HEK293 (cell line): ENCODE data around the gene DLG2.

Experiments
- CTCF ChIA-PET: fragments of 350-600 bp; formaldehyde crosslinking; extraction: SDS; loops from one replicate; lab custom pipeline; 2021; ENCODE audit warnings: antibody characterized with exemption; lab: Yijun Ruan, JAX
- POLR2A ChIA-PET: fragments of 300-600 bp; formaldehyde crosslinking; extraction: SDS; loops from one replicate; lab custom pipeline; 2020; ENCODE audit warnings: antibody characterized with exemption, inconsistent platforms; lab: Yijun Ruan, JAX
- H3K27ac ChIP-seq: fragments of 200-500 bp; sonication (Bioruptor generic); 2 replicates; pipeline ENCODE4 v1.5.1; 2014; ENCODE audit warnings: low read depth, low read length, control low read depth, inconsistent platforms; ENCODE audit errors: extremely low read depth
- H3K36me3 ChIP-seq, 2 experiments: fragments of 200-500 bp in 1 of 2; sonication (Bioruptor generic) in 1 of 2; 1 replicate in 1 of 2; 2 replicates in 1 of 2; pipeline ENCODE4 v1.5.1; 2014 to 2017; ENCODE audit warnings: inconsistent platforms in 2 of 2, low read length in 2 of 2; ENCODE audit not compliant: control insufficient read depth in 2 of 2, insufficient read depth in 1 of 2
- H3K4me1 ChIP-seq: fragments of 200-500 bp; sonication (Bioruptor generic); 2 replicates; pipeline ENCODE4 v1.5.1; 2014; ENCODE audit warnings: mild to moderate bottlenecking, low read length, inconsistent platforms; ENCODE audit not compliant: control insufficient read depth, insufficient read depth
- H3K4me3 ChIP-seq: 2 replicates; pipeline ENCODE4 v1.5.1; 2011; ENCODE audit warnings: low read depth, mild to moderate bottlenecking, control low read depth, low read length, moderate library complexity
- H3K9me3 ChIP-seq: fragments of 200-500 bp; sonication (Bioruptor generic); 2 replicates; pipeline ENCODE4 v1.5.1; 2014; ENCODE audit warnings: low read depth, low read length, inconsistent platforms; ENCODE audit not compliant: control insufficient read depth, insufficient read depth
- RBAK ChIP-seq: fragments of 450-650 bp; formaldehyde crosslinking; IDR thresholded peaks from 2 replicates; pipeline ENCODE4 v1.5.1; 2016; ENCODE audit warnings: missing biosample characterization, missing genetic modification characterization
- SETDB1 ChIP-seq: IDR thresholded peaks from one replicate; pipeline ENCODE4 v1.6.1; 2017; ENCODE audit warnings: mild to moderate bottlenecking, low read length, moderate library complexity, mixed read lengths; ENCODE audit not compliant: insufficient read length
- SP2 ChIP-seq: fragments of 450-650 bp; formaldehyde crosslinking; IDR thresholded peaks from 2 replicates; pipeline ENCODE4 v1.5.1; 2016; ENCODE audit warnings: missing biosample characterization, missing genetic modification characterization
- SP7 ChIP-seq: fragments of 450-650 bp; formaldehyde crosslinking; IDR thresholded peaks from 2 replicates; pipeline ENCODE4 v1.5.1; 2016; ENCODE audit warnings: missing biosample characterization, missing genetic modification characterization
- YY1 ChIP-seq: fragments of 450-650 bp; formaldehyde crosslinking; IDR thresholded peaks from 2 replicates; pipeline ENCODE4 v1.5.1; 2018; ENCODE audit warnings: missing biosample characterization, missing genetic modification characterization
- ZBTB11 ChIP-seq: fragments of 450-650 bp; formaldehyde crosslinking; conservative IDR thresholded peaks from 2 replicates; pipeline ENCODE4 v1.5.1; 2016; ENCODE audit warnings: low read depth, missing biosample characterization, missing genetic modification characterization
- ZNF112 ChIP-seq: fragments of 450-650 bp; formaldehyde crosslinking; IDR thresholded peaks from 2 replicates; pipeline ENCODE4 v1.5.0; 2017; ENCODE audit warnings: missing biosample characterization, missing genetic modification characterization
- ZNF184 ChIP-seq: fragments of 450-650 bp; IDR thresholded peaks from 2 replicates; pipeline ENCODE4 v1.5.1; 2018; ENCODE audit warnings: missing biosample characterization, mild to moderate bottlenecking, missing genetic modification characterization
- ZNF248 ChIP-seq: fragments of 450-650 bp; formaldehyde crosslinking; IDR thresholded peaks from 2 replicates; pipeline ENCODE4 v1.5.1; 2017; ENCODE audit warnings: missing biosample characterization, missing genetic modification characterization
- ZNF311 ChIP-seq: fragments of 450-650 bp; formaldehyde crosslinking; IDR thresholded peaks from 2 replicates; pipeline ENCODE4 v1.5.1; 2017; ENCODE audit warnings: missing biosample characterization, missing genetic modification characterization, borderline replicate concordance
- ZNF324 ChIP-seq: fragments of 450-650 bp; formaldehyde crosslinking; IDR thresholded peaks from 2 replicates; pipeline ENCODE4 v1.5.1; 2016; ENCODE audit warnings: missing biosample characterization, missing genetic modification characterization
- ZNF449 ChIP-seq: fragments of 450-650 bp; formaldehyde crosslinking; IDR thresholded peaks from 2 replicates; pipeline ENCODE4 v1.5.1; 2017; ENCODE audit warnings: missing biosample characterization, mild to moderate bottlenecking, missing genetic modification characterization, moderate library complexity
- ZNF488 ChIP-seq: fragments of 450-650 bp; formaldehyde crosslinking; IDR thresholded peaks from 2 replicates; pipeline ENCODE4 v1.5.1; 2016; ENCODE audit warnings: missing biosample characterization, missing genetic modification characterization
- ZNF501 ChIP-seq: fragments of 450-650 bp; formaldehyde crosslinking; IDR thresholded peaks from 2 replicates; pipeline ENCODE4 v1.5.1; 2016; ENCODE audit warnings: missing biosample characterization, missing genetic modification characterization
- ZNF514 ChIP-seq: fragments of 450-650 bp; formaldehyde crosslinking; IDR thresholded peaks from 2 replicates; pipeline ENCODE4 v1.5.1; 2016; ENCODE audit warnings: missing biosample characterization, missing genetic modification characterization
- ZNF521 ChIP-seq: fragments of 450-650 bp; formaldehyde crosslinking; IDR thresholded peaks from 2 replicates; pipeline ENCODE4 v1.5.1; 2017; ENCODE audit warnings: missing biosample characterization, mild to moderate bottlenecking, missing genetic modification characterization
- ZNF560 ChIP-seq: fragments of 450-650 bp; formaldehyde crosslinking; IDR thresholded peaks from 2 replicates; pipeline ENCODE4 v1.5.1; 2017; ENCODE audit warnings: missing biosample characterization, missing genetic modification characterization, borderline replicate concordance
- ZNF596 ChIP-seq: fragments of 450-650 bp; IDR thresholded peaks from 2 replicates; pipeline ENCODE4 v1.5.0; 2018; ENCODE audit warnings: missing biosample characterization, mild to moderate bottlenecking, missing genetic modification characterization, moderate library complexity
- ZNF785 ChIP-seq: fragments of 450-650 bp; formaldehyde crosslinking; IDR thresholded peaks from 2 replicates; pipeline ENCODE4 v1.5.1; 2016; ENCODE audit warnings: missing biosample characterization, missing genetic modification characterization
- TF ChIP-seq, protein P1 (sequence below): fragments of 450-650 bp; formaldehyde crosslinking; IDR thresholded peaks from 2 replicates; pipeline ENCODE4 v1.5.1; 2016; ENCODE audit warnings: missing biosample characterization, missing genetic modification characterization
- TF ChIP-seq, protein P2 (sequence below): fragments of 450-650 bp; formaldehyde crosslinking; IDR thresholded peaks from 2 replicates; pipeline ENCODE4 v1.5.1; 2016; ENCODE audit warnings: missing biosample characterization, missing genetic modification characterization, borderline replicate concordance

DLG2 gene

GRCh38 chr11:84563356-84563755 lies 1063.8 kb downstream of the DLG2 start:
- POLR2A ChIA-PET: no interaction called here
- H3K36me3 ChIP-seq: no peaks in the 10 kb centered on the region
- no peak overlapping the region for H3K4me3 ChIP-seq
- no peak for TF ChIP-seq ZNF449
- no peak for TF ChIP-seq YY1 (tag by site-specific recombination)
- TF ChIP-seq ZNF560 (tag by site-specific recombination): no peak
- TF ChIP-seq RBAK (tag by site-specific recombination): no peak
- TF ChIP-seq ZBTB11 (tag by site-specific recombination): no peak
- no peak for TF ChIP-seq ZNF112 (tag by site-specific recombination)
- no peak for TF ChIP-seq ZNF501 (tag by site-specific recombination)
- no peak for TF ChIP-seq ZNF311 (tag by site-specific recombination)
- no peak for TF ChIP-seq ZNF324 (tag by site-specific recombination)
- TF ChIP-seq SETDB1: no peak
- no peak for TF ChIP-seq ZNF596
- CTCF ChIA-PET: interaction anchor here (0.7 to 3.6 kb wide), 8 partner anchors 8 to 735 kb away, joined by 3 to 24 read pairs (median 4); no protein-coding TSS in a partner anchor
- no peaks in the 10 kb centered on the region for H3K9me3 ChIP-seq
- H3K27ac ChIP-seq: no peak overlapping the region
- no peaks in the 10 kb centered on the region for H3K4me1 ChIP-seq

DNA sequence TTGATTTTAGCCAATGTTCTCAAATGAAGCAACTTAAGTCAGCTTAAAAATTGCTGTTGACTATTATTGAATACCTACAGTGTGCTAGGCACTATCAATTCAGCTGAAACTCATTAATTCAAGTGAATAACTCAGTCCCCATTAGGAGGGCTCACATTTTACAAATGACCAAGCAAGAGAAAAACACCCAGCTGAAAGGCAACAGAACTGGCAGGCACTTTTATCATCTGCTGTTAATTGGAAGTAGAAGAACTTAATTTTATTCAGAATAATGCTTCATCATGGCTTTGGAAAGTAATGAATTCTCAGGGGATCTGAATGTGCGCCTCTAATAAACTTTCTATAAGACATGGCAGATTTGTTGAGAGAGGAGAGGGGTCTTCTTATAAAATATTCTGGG lies 1066.9 kb downstream of the DLG2 start:
- H3K27ac ChIP-seq: no peak overlapping the region
- CTCF ChIA-PET: interaction anchor here (0.5 to 2.3 kb wide), 4 partner anchors 10 to 809 kb away, joined by 3 to 7 read pairs (median 6); no protein-coding TSS in a partner anchor
- H3K4me3 ChIP-seq: no peak overlapping the region
- no peaks in the 10 kb centered on the region for H3K9me3 ChIP-seq
- POLR2A ChIA-PET: no interaction called here
- H3K36me3 ChIP-seq: no peaks in the 10 kb centered on the region
- H3K4me1 ChIP-seq: no peaks in the 10 kb centered on the region
- TF ChIP-seq, protein P1, sequence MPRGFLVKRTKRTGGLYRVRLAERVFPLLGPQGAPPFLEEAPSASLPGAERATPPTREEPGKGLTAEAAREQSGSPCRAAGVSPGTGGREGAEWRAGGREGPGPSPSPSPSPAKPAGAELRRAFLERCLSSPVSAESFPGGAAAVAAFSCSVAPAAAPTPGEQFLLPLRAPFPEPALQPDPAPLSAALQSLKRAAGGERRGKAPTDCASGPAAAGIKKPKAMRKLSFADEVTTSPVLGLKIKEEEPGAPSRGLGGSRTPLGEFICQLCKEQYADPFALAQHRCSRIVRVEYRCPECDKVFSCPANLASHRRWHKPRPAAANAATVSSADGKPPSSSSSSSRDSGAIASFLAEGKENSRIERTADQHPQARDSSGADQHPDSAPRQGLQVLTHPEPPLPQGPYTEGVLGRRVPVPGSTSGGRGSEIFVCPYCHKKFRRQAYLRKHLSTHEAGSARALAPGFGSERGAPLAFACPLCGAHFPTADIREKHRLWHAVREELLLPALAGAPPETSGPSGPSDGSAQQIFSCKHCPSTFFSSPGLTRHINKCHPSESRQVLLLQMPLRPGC (tag by site-specific recombination): no peak
- TF ChIP-seq ZNF184 (tag by site-specific recombination) (no peak), ZNF514 (tag by site-specific recombination) (no peak), ZNF521 (no peak), ZNF488 (no peak), ZNF248 (tag by site-specific recombination) (no peak), SP7 (tag by site-specific recombination) (no peak), SP2 (no peak), ZNF449 (no peak), ZNF785 (tag by site-specific recombination) (no peak)
- TF ChIP-seq, protein P2, sequence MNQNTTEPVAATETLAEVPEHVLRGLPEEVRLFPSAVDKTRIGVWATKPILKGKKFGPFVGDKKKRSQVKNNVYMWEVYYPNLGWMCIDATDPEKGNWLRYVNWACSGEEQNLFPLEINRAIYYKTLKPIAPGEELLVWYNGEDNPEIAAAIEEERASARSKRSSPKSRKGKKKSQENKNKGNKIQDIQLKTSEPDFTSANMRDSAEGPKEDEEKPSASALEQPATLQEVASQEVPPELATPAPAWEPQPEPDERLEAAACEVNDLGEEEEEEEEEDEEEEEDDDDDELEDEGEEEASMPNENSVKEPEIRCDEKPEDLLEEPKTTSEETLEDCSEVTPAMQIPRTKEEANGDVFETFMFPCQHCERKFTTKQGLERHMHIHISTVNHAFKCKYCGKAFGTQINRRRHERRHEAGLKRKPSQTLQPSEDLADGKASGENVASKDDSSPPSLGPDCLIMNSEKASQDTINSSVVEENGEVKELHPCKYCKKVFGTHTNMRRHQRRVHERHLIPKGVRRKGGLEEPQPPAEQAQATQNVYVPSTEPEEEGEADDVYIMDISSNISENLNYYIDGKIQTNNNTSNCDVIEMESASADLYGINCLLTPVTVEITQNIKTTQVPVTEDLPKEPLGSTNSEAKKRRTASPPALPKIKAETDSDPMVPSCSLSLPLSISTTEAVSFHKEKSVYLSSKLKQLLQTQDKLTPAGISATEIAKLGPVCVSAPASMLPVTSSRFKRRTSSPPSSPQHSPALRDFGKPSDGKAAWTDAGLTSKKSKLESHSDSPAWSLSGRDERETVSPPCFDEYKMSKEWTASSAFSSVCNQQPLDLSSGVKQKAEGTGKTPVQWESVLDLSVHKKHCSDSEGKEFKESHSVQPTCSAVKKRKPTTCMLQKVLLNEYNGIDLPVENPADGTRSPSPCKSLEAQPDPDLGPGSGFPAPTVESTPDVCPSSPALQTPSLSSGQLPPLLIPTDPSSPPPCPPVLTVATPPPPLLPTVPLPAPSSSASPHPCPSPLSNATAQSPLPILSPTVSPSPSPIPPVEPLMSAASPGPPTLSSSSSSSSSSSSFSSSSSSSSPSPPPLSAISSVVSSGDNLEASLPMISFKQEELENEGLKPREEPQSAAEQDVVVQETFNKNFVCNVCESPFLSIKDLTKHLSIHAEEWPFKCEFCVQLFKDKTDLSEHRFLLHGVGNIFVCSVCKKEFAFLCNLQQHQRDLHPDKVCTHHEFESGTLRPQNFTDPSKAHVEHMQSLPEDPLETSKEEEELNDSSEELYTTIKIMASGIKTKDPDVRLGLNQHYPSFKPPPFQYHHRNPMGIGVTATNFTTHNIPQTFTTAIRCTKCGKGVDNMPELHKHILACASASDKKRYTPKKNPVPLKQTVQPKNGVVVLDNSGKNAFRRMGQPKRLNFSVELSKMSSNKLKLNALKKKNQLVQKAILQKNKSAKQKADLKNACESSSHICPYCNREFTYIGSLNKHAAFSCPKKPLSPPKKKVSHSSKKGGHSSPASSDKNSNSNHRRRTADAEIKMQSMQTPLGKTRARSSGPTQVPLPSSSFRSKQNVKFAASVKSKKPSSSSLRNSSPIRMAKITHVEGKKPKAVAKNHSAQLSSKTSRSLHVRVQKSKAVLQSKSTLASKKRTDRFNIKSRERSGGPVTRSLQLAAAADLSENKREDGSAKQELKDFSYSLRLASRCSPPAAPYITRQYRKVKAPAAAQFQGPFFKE: no peak
